DMS53 treated with DMSO at 0.1 percent for 48 hours (cell line): Measurements from ENCODE around the gene GET3.
A peak's percentile ranks its signal among the peaks of the same experiment; 100 is the strongest.

Source experiments
- DNase-seq: peaks from one replicate; lab custom pipeline; 2025; ENCODE audit not compliant: unreplicated experiment; lab: John Stamatoyannopoulos, UW

GET3 gene

GRCh38 chr19:12778017-12778904 is 41.0 kb downstream of the GET3 start:
- peak; percentile 40 for DNase-seq

GRCh38 chr19:12778905-12779161 is 41.5 kb downstream of the GET3 start:
- no peak for DNase-seq

- DNase-seq: no peak
Measured at GRCh38 chr19:12779162-12779993, 42.1 kb downstream of the GET3 start.

- peak; percentile 12 for DNase-seq
Measured at GRCh38 chr19:12782174-12782423, 44.8 kb downstream of the GET3 start.

- no peak for DNase-seq
Measured at GRCh38 chr19:12782424-12783290, 45.4 kb downstream of the GET3 start.

- DNase-seq: no peak
Measured at GRCh38 chr19:12783291-12783848, 46.1 kb downstream of the GET3 start.

- no peak for DNase-seq
Measured at GRCh38 chr19:12783849-12784393, 46.6 kb downstream of the GET3 start.

GRCh38 chr19:12784394-12784870 is 47.1 kb downstream of the GET3 start:
- no peak for DNase-seq

GRCh38 chr19:12784871-12785430 is 47.7 kb downstream of the GET3 start:
- DNase-seq: no peak

GRCh38 chr19:12785431-12786031 is 48.2 kb downstream of the GET3 start:
- DNase-seq: no peak

GRCh38 chr19:12786141-12786870 is 49.0 kb downstream of the GET3 start:
- DNase-seq: no peak

GRCh38 chr19:12786952-12787351 is 49.7 kb downstream of the GET3 start:
- no peak for DNase-seq

- no peak for DNase-seq
Measured at GRCh38 chr19:12787458-12787857, 50.2 kb downstream of the GET3 start.

- DNase-seq: no peak
Measured at GRCh38 chr19:12788042-12788681, 50.9 kb downstream of the GET3 start.

GRCh38 chr19:12788682-12789097 is 51.4 kb downstream of the GET3 start:
- DNase-seq: peak; percentile 10

- DNase-seq: no peak
Measured at GRCh38 chr19:12789098-12789903, 52.0 kb downstream of the GET3 start.

GRCh38 chr19:12789904-12790619 is 52.8 kb downstream of the GET3 start:
- peak; percentile 89 for DNase-seq
